ENCODE data around the gene DROSHA.
A peak's percentile ranks its signal among the peaks of the same experiment; 100 is the strongest.
"Not testable (repeated sequence)": the region's sequence is repeated elsewhere in the genome, so short reads cannot be mapped to it uniquely, and the experiment has no call there.

The DROSHA gene

GRCh38 chr5:31415009-31415923 lies 116.6 kb downstream of the DROSHA start:
- no peak for DNase-seq (ENCODE audit: low spot score)

DNA sequence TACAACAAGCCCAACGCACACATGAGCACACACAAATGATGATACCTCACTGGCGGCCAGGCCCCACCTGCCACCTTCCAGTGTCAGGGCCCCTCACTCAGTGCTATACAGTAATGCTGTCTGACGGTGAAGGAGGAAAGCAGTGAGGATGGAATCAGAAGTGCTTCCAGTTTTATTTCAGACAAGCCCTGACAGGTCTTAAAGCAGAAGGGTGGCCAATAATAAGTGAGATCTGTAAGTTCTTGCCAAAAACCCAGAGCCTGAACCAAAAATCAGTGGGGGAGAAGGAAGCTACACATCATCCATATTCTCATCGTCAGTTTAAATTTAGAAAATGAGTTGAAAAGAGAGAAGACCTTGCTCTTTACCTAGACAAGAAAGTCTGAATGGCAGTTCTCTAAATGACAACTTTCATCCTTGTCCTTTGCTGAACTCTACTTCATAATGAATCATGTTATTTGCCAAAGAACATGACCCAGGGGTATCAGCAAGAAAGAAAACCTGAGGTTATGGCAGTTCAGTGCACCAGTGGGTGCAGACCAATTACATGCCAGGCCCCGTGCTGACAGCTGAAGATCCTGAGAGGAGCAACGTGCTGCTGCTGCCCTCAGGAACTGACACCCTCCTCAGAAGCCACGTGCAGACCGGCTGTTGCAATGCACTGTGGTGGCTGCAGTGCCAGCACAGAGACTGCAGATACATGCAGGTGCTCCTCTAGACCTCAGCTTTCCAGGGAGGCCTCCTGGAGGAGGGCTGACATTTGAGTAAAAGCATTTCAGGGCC lies 118.7 kb downstream of the DROSHA start:
- peak; percentile 13 for DNase-seq (ENCODE audit: low spot score)

DNA sequence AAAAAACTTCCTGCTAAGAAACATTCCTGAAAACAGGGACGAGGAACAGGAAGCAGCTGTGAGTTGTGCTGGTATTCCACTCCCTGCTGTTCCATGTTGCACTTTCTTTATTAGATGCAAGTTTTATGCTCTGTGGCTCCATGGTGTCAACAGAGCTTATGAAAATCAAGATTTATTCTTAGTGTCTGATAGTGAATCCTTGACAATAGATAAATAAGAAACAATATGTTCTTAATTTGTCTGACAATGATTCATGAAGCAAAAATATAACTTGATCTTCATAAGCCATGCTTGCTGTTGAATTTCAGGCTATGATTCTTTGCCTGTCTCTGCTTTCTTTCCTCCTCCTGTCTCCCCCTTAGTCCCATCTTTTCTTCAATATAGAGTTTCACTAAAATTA lies 119.6 kb downstream of the DROSHA start:
- DNase-seq (ENCODE audit: low spot score), result peak; percentile 37

GRCh38 chr5:31410089-31410488 lies 121.8 kb downstream of the DROSHA start:
- DNase-seq (ENCODE audit: low spot score), result no peak

DNA sequence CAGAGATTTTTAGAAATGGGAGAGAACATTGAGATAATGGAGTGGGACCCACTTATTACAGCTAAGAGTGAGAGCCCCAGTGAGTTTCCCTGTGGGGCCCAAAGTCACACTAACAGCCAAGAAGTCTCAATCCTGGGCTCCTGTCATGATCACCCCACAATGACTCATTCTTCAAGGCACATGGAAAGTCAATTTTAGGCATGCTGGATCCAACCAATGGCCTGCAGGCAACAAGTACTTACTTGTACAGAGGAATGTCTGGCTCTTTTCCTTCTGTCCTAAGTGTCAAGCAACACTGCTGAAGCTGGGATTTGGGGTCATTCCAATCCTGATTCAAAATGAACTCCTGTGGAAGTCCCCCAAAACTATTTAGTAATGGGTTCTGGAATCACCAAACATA lies 123.1 kb downstream of the DROSHA start:
- DNase-seq (ENCODE audit: low spot score), result peak; percentile 59

GRCh38 chr5:31407921-31408693 lies 123.8 kb downstream of the DROSHA start:
- DNase-seq (ENCODE audit: low spot score), result no peak

- DNase-seq (ENCODE audit: low spot score), result no peak
Measured at GRCh38 chr5:31404325-31404724, 127.6 kb downstream of the DROSHA start.

DNA sequence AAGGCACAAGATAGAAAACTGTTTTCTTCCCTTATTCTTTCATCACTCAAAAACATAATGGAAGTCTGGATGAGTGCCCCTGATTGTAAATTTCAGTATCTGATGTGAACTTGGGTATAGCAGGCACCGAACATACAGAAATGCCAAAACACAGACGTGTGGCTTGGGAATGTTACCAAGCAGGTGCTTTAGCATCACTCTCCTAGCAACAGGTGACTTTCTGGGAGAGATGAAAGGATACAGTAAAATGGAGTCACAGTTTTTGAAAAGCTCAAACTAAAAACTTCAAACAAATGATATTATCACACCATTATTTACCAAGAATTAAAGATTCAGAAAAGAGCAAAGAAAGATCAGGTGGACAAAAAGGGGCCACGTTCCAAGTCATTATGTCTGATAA lies 130.2 kb downstream of the DROSHA start:
- DNase-seq (ENCODE audit: low spot score), result no peak

GRCh38 chr5:31397926-31398557 lies 133.9 kb downstream of the DROSHA start:
- no peak for DNase-seq (ENCODE audit: low spot score)

GRCh38 chr5:31396611-31397295 lies 135.1 kb downstream of the DROSHA start:
- DNase-seq (ENCODE audit: low spot score), result no peak

GRCh38 chr5:31395450-31396045 lies 136.3 kb downstream of the DROSHA start:
- DNase-seq (ENCODE audit: low spot score), result not testable (repeated sequence)

DNA sequence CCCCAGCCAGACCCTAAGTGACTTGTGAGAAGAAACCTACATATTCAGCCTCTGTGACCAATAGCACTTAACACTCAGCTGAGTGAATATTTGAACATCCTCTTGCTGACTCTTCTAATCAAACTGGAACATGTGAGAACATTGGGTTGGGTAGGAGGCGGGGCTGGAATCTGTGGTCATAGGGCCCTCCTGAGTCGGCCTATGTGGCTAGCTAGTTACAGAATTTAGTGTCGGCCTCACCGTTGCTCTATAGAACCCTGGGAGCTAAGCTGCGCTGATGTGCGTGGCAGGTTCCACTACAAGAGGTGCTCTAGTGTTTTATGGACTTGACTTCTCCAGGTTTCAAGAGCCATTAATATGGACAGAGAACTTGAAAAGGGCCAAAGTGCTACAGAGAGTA lies 138.8 kb downstream of the DROSHA start:
- no peak for DNase-seq (ENCODE audit: low spot score)

- DNase-seq (ENCODE audit: low spot score), result no peak
Measured at GRCh38 chr5:31392061-31392460, 139.8 kb downstream of the DROSHA start.

DNA sequence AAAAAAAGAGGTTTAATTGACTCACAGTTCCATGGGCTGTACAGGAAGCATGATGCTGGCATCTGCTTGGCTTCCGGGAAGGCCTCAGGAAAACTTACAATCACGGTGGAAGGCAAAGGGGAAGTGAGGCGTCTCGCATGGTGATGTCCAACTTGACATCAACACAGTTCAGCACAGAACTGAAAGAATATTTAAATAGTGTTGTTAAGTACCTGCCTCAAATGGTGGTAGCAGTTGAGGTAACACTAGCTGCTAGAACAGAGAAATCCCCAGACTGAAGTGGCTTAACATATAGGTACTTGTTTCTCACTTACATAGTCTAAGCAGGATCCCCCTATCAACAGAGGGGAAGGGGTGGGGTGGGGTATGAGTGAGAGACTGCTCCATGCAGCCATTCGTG lies 141.6 kb downstream of the DROSHA start:
- no peak for DNase-seq (ENCODE audit: low spot score)

DNA sequence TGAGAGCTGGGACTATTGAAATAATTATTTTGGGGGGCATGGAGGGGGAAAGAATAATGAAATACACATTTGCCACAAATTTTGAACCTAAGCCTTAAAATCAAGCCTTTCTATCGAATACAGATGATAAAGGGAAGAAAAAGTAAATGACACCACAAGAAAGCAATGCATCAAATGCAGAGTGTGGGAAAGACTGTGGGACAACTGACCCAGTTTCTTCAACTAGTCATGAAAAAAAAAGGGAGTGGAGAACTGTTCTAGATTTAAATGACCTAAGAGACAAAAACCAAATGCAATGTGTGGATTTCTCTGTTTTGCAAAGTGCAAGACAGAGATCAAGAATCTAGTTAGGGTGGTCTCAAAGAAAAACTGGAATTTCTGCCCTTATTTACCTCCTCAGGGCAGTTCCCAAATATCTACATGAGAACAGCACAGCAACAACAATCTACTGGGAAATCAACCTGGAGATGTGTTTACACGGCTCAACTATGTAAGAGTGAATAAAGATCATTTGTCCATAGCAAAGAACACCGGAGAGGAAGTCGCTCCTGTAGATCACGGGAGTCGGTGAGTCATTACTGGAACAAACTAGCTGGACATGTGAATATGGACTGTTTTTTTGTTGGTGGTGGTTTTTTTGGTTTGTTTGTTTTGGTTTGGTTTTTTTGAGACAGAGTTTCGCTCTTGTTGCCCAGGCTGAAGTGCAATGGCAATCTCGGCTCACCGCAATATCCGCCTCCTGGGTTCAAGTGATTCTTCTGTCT lies 145.9 kb downstream of the DROSHA start:
- no peak for DNase-seq (ENCODE audit: low spot score)

- no peak for DNase-seq (ENCODE audit: low spot score)
Measured at GRCh38 chr5:31383734-31384133, 148.2 kb downstream of the DROSHA start.

DNA sequence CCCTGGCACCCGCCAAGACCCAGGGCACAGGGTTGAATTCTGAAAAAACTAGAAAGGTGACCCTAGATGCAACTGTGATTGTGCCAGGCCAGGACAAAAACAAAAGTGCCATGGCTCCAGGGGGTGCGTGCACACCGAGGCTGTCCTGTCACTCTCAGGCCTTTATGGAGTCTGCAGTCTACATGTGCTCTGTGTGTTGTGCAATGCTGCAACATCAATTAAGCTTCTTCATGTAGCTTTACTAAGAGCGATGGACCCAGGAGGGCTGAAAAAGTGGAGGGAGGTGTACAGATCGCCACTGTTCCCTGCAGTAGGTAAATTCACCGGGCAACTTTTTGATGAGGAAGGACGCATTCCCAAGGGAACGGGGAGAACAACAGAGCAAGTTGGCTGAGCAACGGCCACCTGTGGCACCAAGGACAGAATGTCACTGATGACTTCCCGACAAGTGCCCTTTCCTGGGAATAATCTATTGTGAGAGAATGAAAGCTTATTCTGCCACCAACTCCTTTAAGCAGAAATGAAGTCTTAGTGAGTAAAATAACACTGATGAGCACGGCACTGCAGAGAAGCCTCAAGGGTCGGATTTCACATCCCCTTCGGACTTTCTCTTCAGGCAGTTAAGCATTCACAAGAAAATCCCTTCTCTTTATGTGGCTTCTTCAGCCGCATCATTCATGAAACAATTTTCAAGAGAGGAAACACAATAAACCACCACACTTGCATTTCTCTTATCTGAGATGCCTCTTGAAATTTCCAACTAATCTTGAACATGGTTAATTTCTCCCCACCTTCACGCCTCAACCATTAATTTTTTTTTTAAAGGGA lies 149.6 kb downstream of the DROSHA start:
- DNase-seq (ENCODE audit: low spot score), result no peak

DNA sequence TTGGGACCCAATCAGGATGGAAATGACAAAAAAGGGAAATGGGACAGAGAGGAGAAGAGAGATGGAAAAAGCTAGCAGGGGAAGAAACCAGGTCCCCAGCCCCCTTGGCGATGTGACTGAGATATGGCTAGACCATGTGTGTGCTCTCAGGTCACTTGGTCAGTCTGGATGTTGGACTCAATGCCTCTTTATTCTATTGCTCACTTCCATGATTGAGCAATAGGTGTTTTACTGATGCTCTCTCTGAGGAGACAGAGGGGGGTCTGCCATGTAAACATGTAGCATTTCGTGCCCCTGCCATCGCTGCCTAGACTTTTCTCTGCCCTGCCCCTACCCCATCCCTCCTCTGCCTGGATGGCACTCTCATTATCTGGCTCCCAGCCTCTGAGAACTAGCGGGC lies 150.6 kb downstream of the DROSHA start:
- no peak for DNase-seq (ENCODE audit: low spot score)

GRCh38 chr5:31380049-31380448 lies 151.8 kb downstream of the DROSHA start:
- no peak for DNase-seq (ENCODE audit: low spot score)
